Measurements from ENCODE around the gene ZNF654.

ZNF654 gene

DNA sequence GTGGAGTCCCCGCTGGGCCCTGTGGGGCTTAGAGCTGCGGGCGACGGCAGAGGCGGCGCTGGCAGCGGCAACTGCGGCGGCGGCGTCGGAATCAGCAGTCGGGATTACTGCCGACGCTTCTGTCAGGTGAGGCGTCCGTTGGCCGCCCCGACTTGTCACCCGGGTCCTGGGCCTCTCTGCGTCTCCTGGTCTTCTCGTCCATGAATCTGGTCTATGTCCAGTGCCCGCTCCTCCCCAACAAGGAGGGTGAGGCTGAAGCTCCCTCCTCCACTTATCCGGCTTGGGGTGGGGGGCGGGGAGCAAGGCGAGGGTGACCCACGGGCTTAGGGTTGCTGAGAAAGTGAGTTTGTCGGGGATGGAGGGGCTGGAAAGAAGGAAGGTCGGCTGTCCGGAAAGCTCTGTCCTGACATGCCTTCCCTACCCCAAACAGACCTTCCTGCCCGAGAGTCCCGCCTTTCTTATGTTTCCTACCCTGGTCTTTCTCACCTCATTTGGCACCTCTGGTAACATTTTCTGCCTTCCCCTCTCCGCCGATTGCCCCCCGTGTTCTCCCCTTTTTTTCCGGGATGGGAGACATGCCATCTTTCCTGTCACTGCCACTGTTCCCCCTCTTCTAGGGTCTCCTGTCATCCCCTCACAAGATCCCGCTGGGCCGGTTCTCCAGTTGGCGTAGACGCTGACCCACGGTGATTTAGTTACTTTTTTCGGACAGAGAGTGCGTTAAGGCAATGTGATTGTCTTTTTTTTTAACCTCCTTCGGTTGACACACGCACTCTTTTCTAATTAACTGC is 520 bp downstream of the ZNF654 start:
- DNase-seq (ENCODE audit: low read depth, low spot score), result no peak
- no peaks in the 10 kb centered on the region for H3K4me1 ChIP-seq (ENCODE audit: insufficient read depth, insufficient read length)
- peak overlapping the region; percentile 91 for H3K9ac ChIP-seq (ENCODE audit: insufficient read length, low read depth)
- H3K27me3 ChIP-seq (ENCODE audit: insufficient read depth, insufficient read length), result no peaks in the 10 kb centered on the region
- H3K9me3 ChIP-seq (ENCODE audit: insufficient read depth, low read length), result no peaks in the 10 kb centered on the region
- TF ChIP-seq YY1 (IDR thresholded peaks at IDR 0.05; ENCODE audit: insufficient read depth, insufficient read length), result no peak
- TF ChIP-seq ZNF274 (IDR thresholded peaks at IDR 0.05; ENCODE audit: low read depth, low read length), result no peak
- no peak for TF ChIP-seq SUZ12 (IDR thresholded peaks at IDR 0.05; ENCODE audit: extremely low read depth, insufficient read depth, insufficient read length)
- H3K36me3 ChIP-seq (ENCODE audit: insufficient read depth, insufficient read length, low read length), result peaks cover 29% of the 10 kb centered on the region
- H3K4me3 ChIP-seq (ENCODE audit: insufficient read length, low read depth), result peak overlapping the region; percentile 93

DNA sequence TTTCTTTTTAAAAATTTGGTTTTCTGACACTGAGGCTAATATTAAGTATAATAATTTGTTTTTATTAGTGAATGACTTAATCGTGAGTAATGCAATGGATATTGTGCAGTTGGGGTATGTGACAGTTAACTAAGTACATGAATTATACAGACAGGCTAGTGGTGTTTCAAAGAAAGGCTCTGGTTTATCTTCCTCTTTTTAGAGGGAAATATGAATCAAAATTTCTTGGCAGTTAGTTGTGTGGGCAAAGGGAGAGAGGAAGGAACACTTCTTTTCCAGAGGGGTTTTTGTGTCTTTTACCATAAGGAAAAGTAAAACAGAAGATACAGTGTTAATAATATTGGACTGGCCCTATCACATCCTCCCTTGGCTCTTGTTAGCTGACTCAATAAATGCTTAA is 2.7 kb downstream of the ZNF654 start:
- H3K9ac ChIP-seq (ENCODE audit: insufficient read length, low read depth), result no peak overlapping the region
- no peaks in the 10 kb centered on the region for H3K9me3 ChIP-seq (ENCODE audit: insufficient read depth, low read length)
- no peak for TF ChIP-seq ZNF274 (IDR thresholded peaks at IDR 0.05; ENCODE audit: low read depth, low read length)
- no peak for TF ChIP-seq SUZ12 (IDR thresholded peaks at IDR 0.05; ENCODE audit: extremely low read depth, insufficient read depth, insufficient read length)
- no peak for TF ChIP-seq YY1 (IDR thresholded peaks at IDR 0.05; ENCODE audit: insufficient read depth, insufficient read length)
- DNase-seq (ENCODE audit: low read depth, low spot score), result no peak
- no peaks in the 10 kb centered on the region for H3K4me1 ChIP-seq (ENCODE audit: insufficient read depth, insufficient read length)
- H3K4me3 ChIP-seq (ENCODE audit: insufficient read length, low read depth), result no peak overlapping the region
- H3K36me3 ChIP-seq (ENCODE audit: insufficient read depth, insufficient read length, low read length), result peaks cover 8% of the 10 kb centered on the region
- H3K27me3 ChIP-seq (ENCODE audit: insufficient read depth, insufficient read length), result no peaks in the 10 kb centered on the region

DNA sequence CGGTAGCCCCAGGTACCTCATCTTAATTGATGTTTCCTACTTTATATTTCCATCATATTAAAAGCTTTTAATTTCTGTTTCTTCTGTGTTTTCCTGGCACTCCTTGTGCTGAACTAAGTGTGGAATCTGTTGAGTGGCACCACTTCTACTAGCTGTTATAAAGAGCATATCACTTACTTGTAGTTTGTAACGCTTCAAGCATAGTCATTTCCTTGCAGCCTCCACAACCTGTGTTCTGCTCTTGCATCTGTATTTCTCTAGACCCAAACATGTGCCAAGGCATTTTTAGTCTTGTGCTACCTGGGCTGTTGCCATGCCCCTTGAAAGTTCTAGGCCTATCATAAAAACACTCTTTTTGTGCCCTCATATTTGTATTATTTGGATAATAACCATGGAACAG is 16.0 kb downstream of the ZNF654 start:
- Histone ChIP-seq H3K9me3 (ENCODE audit: insufficient read depth, low read length) (peaks cover 5% of the 10 kb centered on the region), H3K36me3 (ENCODE audit: insufficient read depth, insufficient read length, low read length) (no peaks in the 10 kb centered on the region), H3K27me3 (ENCODE audit: insufficient read depth, insufficient read length) (no peaks in the 10 kb centered on the region), H3K9ac (ENCODE audit: insufficient read length, low read depth) (no peak overlapping the region), H3K4me3 (ENCODE audit: insufficient read length, low read depth) (no peak overlapping the region), H3K4me1 (ENCODE audit: insufficient read depth, insufficient read length) (no peaks in the 10 kb centered on the region)
- no peak for DNase-seq (ENCODE audit: low read depth, low spot score)
- TF ChIP-seq YY1 (IDR thresholded peaks at IDR 0.05; ENCODE audit: insufficient read depth, insufficient read length) (no peak), SUZ12 (IDR thresholded peaks at IDR 0.05; ENCODE audit: extremely low read depth, insufficient read depth, insufficient read length) (no peak), ZNF274 (IDR thresholded peaks at IDR 0.05; ENCODE audit: low read depth, low read length) (no peak)

DNA sequence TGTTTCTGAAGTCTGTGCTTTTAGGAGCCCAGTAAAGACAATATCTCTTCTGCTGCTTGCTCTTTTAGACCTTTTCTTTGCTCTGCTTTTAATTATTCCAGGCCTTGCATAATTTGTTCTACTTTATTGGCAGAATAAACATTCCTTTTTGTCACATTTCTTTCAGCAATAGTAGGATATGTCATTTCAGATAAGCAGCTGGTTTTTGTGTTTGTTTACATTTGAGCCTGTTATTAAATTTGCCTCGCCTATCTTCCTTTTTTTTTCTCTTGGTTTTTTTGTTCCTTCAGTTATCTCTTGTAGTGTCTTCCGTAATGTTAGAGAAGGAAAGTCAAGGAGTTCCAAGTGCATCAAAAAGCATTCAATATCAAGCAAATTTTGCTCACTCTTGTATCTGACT is 16.4 kb downstream of the ZNF654 start:
- H3K36me3 ChIP-seq (ENCODE audit: insufficient read depth, insufficient read length, low read length), result no peaks in the 10 kb centered on the region

DNA sequence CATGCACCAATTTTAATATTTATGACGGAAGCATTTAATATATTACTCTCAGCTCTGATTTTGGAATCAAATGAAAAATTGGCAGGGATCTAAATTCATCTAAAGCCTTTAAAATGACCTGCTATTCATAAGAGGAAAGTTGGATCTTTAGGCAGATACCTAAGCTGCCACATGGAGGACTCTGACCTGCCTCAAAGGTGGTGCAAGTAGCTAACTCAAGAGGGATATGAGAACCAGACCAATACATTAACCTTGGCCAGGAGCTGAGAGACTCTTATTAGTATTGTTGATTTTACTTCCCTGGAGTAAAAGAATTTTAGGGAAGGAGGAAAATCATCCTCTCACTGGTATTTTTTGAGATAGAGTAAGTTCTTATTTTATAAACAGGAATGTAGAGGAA is 17.7 kb downstream of the ZNF654 start:
- H3K36me3 ChIP-seq (ENCODE audit: insufficient read depth, insufficient read length, low read length), result no peaks in the 10 kb centered on the region

More for the DNA sequence above, 16.4 kb downstream of the ZNF654 start:
- H3K4me1 ChIP-seq (ENCODE audit: insufficient read depth, insufficient read length), result no peaks in the 10 kb centered on the region
- no peak for TF ChIP-seq YY1 (IDR thresholded peaks at IDR 0.05; ENCODE audit: insufficient read depth, insufficient read length)
- no peak for TF ChIP-seq ZNF274 (IDR thresholded peaks at IDR 0.05; ENCODE audit: low read depth, low read length)
- no peak for TF ChIP-seq SUZ12 (IDR thresholded peaks at IDR 0.05; ENCODE audit: extremely low read depth, insufficient read depth, insufficient read length)
- peaks cover 5% of the 10 kb centered on the region for H3K9me3 ChIP-seq (ENCODE audit: insufficient read depth, low read length)
- DNase-seq (ENCODE audit: low read depth, low spot score), result no peak
- no peaks in the 10 kb centered on the region for H3K27me3 ChIP-seq (ENCODE audit: insufficient read depth, insufficient read length)
- no peak overlapping the region for H3K9ac ChIP-seq (ENCODE audit: insufficient read length, low read depth)
- H3K4me3 ChIP-seq (ENCODE audit: insufficient read length, low read depth), result no peak overlapping the region

DNA sequence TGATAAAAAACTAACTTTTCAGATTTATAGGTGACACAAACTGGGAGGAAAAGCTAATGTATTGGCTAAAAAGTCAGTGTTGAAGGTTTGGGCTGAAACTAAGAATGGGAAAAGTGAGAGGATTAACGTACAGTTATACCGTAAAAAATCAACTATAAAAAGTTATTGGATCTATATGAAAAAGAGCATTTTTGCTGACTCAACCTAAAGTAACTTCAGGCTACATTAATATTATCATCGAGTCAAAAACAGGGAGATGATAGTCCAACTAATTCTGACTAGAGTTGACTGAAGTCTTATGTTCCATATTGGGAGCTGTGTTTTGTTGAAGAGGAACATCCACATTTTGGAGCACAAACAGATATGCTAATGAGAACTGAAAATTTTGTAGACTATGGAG is 19.9 kb downstream of the ZNF654 start:
- TF ChIP-seq ZNF274 (IDR thresholded peaks at IDR 0.05; ENCODE audit: low read depth, low read length) (no peak), YY1 (IDR thresholded peaks at IDR 0.05; ENCODE audit: insufficient read depth, insufficient read length) (no peak), SUZ12 (IDR thresholded peaks at IDR 0.05; ENCODE audit: extremely low read depth, insufficient read depth, insufficient read length) (no peak)
- Histone ChIP-seq H3K9ac (ENCODE audit: insufficient read length, low read depth) (no peak overlapping the region), H3K4me3 (ENCODE audit: insufficient read length, low read depth) (no peak overlapping the region), H3K4me1 (ENCODE audit: insufficient read depth, insufficient read length) (no peaks in the 10 kb centered on the region), H3K27me3 (ENCODE audit: insufficient read depth, insufficient read length) (no peaks in the 10 kb centered on the region), H3K36me3 (ENCODE audit: insufficient read depth, insufficient read length, low read length) (no peaks in the 10 kb centered on the region), H3K9me3 (ENCODE audit: insufficient read depth, low read length) (peaks cover 5% of the 10 kb centered on the region; the same call in 1 of the 2 replicates)
- no peak for DNase-seq (ENCODE audit: low read depth, low spot score)

More for the DNA sequence above, 17.7 kb downstream of the ZNF654 start:
- Histone ChIP-seq H3K4me3 (ENCODE audit: insufficient read length, low read depth) (no peak overlapping the region), H3K27me3 (ENCODE audit: insufficient read depth, insufficient read length) (no peaks in the 10 kb centered on the region), H3K9ac (ENCODE audit: insufficient read length, low read depth) (no peak overlapping the region), H3K9me3 (ENCODE audit: insufficient read depth, low read length) (peaks cover 9% of the 10 kb centered on the region), H3K4me1 (ENCODE audit: insufficient read depth, insufficient read length) (no peaks in the 10 kb centered on the region)
- no peak for DNase-seq (ENCODE audit: low read depth, low spot score)
- TF ChIP-seq ZNF274 (IDR thresholded peaks at IDR 0.05; ENCODE audit: low read depth, low read length) (no peak), YY1 (IDR thresholded peaks at IDR 0.05; ENCODE audit: insufficient read depth, insufficient read length) (no peak), SUZ12 (IDR thresholded peaks at IDR 0.05; ENCODE audit: extremely low read depth, insufficient read depth, insufficient read length) (no peak)

DNA sequence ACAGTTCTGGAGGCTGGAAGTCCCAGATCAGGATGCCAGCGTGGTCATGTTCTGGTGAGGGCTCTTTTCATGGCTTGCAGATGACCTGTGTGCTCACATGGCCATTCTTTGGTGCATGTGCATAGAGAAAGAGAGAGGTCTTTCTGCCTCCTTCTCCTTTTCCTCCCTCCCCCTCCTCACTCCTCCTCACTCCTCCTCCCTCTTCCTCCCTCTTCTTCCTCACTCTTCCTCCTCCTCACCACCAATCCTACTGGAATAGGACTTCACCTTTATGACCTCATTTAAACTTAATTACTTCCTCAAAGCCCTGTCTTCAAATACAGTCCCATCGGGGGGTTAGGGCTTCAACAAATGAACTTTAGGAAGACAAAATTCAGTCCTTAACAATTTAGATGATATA is 23.8 kb downstream of the ZNF654 start:
- Histone ChIP-seq H3K4me1 (ENCODE audit: insufficient read depth, insufficient read length) (no peaks in the 10 kb centered on the region), H3K27me3 (ENCODE audit: insufficient read depth, insufficient read length) (no peaks in the 10 kb centered on the region), H3K9me3 (ENCODE audit: insufficient read depth, low read length) (peaks cover 5% of the 10 kb centered on the region; the same call in 1 of the 2 replicates), H3K9ac (ENCODE audit: insufficient read length, low read depth) (no peak overlapping the region), H3K4me3 (ENCODE audit: insufficient read length, low read depth) (no peak overlapping the region), H3K36me3 (ENCODE audit: insufficient read depth, insufficient read length, low read length) (peaks cover 9% of the 10 kb centered on the region)
- no peak for DNase-seq (ENCODE audit: low read depth, low spot score)
- TF ChIP-seq ZNF274 (IDR thresholded peaks at IDR 0.05; ENCODE audit: low read depth, low read length), result no peak
- no peak for TF ChIP-seq SUZ12 (IDR thresholded peaks at IDR 0.05; ENCODE audit: extremely low read depth, insufficient read depth, insufficient read length)
- no peak for TF ChIP-seq YY1 (IDR thresholded peaks at IDR 0.05; ENCODE audit: insufficient read depth, insufficient read length)

All from NT2/D1 (cell line).